ENCODE results near the gene CAMTA2. TPM values are rescaled to one million over a fixed set of nuclear protein-coding genes. Genes with fewer than 3 reads are reported as not detected.

Gene CAMTA2
- total RNA-seq, 1 experiment from 2014 or later, result 21.4 TPM

DNA sequence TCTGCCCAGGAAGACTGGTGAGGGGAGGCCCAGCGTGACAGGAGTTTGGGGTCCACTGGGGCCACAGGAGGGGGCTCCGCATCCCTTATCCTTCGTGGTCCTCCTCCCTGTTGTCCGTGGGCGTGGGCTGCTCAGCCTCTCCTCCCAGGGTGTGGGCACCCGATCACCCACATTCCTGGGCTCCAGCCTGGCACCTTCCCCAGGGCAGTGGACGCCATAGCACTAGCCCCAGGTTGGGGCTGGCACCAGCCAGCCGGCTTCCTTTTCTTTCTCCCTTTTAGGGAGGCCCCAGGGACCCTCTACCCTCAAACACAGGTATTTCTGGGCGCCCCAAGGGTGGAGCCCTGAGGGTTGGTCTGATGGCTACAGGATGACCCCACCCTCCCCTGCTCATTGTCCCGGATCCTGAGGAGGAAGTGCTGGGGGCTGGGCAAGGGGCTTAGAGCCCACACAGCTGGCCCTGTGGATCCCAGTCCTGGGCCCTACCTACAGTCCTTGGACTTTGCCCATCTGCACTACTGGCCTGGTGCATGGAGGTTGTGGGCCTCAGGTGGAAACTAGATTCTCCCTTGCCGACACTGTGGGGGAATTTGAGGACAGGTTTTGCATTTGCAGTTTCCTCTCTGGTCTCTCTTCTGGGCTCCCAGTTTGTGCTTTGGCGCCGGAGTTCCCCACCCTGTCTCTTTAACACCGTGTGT, 11.4 kb upstream of the CAMTA2 start:
- Mint-ChIP-seq H3K36me3 (ENCODE audit: insufficient read depth, unreplicated experiment) (peaks cover 40% of the 10 kb centered on the region), H3K4me3 (ENCODE audit: low read depth, unreplicated experiment) (peak overlapping the region; percentile 87), H3K27ac (ENCODE audit: unreplicated experiment) (peak overlapping the region; percentile 68), H3K9me3 (ENCODE audit: low read depth, unreplicated experiment) (no peaks in the 10 kb centered on the region), H3K27me3 (ENCODE audit: unreplicated experiment) (no peaks in the 10 kb centered on the region), H3K4me1 (ENCODE audit: low read depth, unreplicated experiment) (peaks cover 17% of the 10 kb centered on the region)
- CTCF ChIA-PET, result no interaction called here
- no TSS peak for BruUV-seq (replicated peaks)
- TF ChIP-seq, protein P1, sequence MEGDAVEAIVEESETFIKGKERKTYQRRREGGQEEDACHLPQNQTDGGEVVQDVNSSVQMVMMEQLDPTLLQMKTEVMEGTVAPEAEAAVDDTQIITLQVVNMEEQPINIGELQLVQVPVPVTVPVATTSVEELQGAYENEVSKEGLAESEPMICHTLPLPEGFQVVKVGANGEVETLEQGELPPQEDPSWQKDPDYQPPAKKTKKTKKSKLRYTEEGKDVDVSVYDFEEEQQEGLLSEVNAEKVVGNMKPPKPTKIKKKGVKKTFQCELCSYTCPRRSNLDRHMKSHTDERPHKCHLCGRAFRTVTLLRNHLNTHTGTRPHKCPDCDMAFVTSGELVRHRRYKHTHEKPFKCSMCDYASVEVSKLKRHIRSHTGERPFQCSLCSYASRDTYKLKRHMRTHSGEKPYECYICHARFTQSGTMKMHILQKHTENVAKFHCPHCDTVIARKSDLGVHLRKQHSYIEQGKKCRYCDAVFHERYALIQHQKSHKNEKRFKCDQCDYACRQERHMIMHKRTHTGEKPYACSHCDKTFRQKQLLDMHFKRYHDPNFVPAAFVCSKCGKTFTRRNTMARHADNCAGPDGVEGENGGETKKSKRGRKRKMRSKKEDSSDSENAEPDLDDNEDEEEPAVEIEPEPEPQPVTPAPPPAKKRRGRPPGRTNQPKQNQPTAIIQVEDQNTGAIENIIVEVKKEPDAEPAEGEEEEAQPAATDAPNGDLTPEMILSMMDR (IDR thresholded peaks at IDR 0.05; ENCODE audit: unreplicated experiment), result no peak
- intact Hi-C loops (cut with micrococcal nuclease; ENCODE audit: unreplicated experiment), result no loop called here
- peak; percentile 3 for DNase-seq

DNA sequence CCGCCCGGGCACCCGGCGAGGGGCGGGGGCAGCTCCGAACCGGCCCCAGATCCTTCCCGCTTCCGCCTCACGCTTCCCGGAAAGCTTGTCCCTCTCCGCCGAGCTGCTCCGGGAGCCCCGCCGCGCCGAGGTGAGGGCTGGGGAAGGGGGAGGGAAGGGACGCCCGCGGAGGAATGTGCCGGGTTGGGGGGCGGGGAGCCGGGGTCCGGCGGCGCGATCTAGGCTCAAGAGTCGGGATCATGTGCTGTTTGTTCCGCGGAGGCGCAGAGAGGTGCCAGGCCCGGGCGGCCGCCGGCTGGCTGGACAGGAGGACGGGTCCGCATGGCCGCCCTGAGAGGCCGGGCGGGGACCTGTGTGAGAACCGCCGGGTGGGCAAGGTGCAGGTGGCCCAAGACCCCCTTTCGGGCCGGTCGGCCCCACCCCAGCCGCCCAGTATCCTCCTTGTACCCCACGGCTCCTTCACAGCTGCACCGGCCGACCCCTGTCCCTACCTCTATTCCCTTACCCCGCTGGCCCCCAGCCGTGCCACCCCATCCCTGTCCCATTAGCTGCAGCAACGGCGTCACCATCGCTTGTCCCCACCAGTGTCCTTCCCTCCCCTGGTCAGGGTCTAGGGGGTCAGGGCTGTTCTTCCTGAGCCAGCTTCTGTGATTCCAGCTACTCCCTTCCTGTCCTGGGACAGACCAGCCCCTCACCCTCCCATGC, 10.7 kb upstream of the CAMTA2 start:
- Mint-ChIP-seq H3K9me3 (ENCODE audit: low read depth, unreplicated experiment) (no peaks in the 10 kb centered on the region), H3K4me1 (ENCODE audit: low read depth, unreplicated experiment) (peaks cover 17% of the 10 kb centered on the region), H3K36me3 (ENCODE audit: insufficient read depth, unreplicated experiment) (peaks cover 38% of the 10 kb centered on the region), H3K27ac (ENCODE audit: unreplicated experiment) (peak overlapping the region; percentile 68), H3K4me3 (ENCODE audit: low read depth, unreplicated experiment) (peak overlapping the region; percentile 87), H3K27me3 (ENCODE audit: unreplicated experiment) (no peaks in the 10 kb centered on the region)
- TF ChIP-seq, protein P1 (IDR thresholded peaks at IDR 0.05; ENCODE audit: unreplicated experiment), result no peak
- BruUV-seq (replicated peaks), result no TSS peak
- intact Hi-C loops (cut with micrococcal nuclease; ENCODE audit: unreplicated experiment), result no loop called here
- CTCF ChIA-PET, result no interaction called here
- DNase-seq, result no peak

DNA sequence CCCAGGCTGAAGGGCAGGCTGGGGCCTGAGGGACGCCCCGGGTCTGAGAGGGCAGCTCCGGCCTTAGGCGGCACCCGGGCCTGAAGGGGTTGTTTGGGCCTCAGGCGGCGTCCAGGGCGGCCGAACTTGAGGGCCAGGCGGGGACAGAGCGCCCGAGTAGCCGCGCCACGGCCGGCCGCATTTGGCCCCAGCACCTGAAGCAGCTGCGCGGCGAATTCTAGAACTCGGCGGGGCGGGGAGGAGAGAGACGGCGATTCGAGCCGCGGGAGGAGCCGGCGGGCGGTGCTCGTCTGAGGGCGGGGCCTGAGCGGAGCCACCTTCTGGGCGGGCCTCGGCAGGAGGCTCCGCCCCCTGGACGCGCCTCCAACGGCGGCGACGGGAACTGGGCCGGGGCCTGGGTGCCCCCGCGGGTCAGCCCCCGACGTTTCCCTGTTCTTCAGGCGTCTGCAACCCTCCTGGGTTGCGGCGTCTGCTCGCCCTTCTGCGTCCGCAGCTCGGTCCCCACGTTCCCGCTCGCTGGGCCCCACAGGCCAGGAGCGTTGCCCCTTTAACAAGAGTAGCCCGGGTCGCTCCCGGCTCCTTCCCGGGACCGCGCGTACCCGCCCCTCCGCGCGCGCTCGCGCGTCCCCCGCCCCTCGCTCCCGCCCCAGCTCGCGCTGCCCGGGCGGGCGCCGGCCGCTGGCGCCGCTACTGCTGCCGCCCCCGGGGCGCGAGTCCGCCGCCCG, 10.0 kb upstream of the CAMTA2 start, which contains the start of the genes INCA1 and KIF1C:
Gene INCA1 (minus strand): TSS at position 221 of the 725 bp plus-strand sequence. CDS start 3,085 bp downstream, outside the sequence.
Gene KIF1C (plus strand): TSS at position 649 of the 725 bp plus-strand sequence. CDS start 2,297 bp downstream, outside the sequence.
- Mint-ChIP-seq H3K27me3 (ENCODE audit: unreplicated experiment) (no peaks in the 10 kb centered on the region), H3K4me3 (ENCODE audit: low read depth, unreplicated experiment) (peak within 1 kb of the TSS; percentile 87), H3K27ac (ENCODE audit: unreplicated experiment) (peak within 1 kb of the TSS; percentile 68), H3K4me1 (ENCODE audit: low read depth, unreplicated experiment) (peaks cover 17% of the 10 kb centered on the region), H3K36me3 (ENCODE audit: insufficient read depth, unreplicated experiment) (peaks cover 33% of the 10 kb centered on the region), H3K9me3 (ENCODE audit: low read depth, unreplicated experiment) (no peaks in the 10 kb centered on the region)
- intact Hi-C loops (cut with micrococcal nuclease; ENCODE audit: unreplicated experiment), result no loop called here
- TF ChIP-seq, protein P1 (IDR thresholded peaks at IDR 0.05; ENCODE audit: unreplicated experiment), result no peak
- no TSS peak for BruUV-seq (replicated peaks)
- CTCF ChIA-PET, result no interaction called here
- peak; percentile 87 for DNase-seq

DNA sequence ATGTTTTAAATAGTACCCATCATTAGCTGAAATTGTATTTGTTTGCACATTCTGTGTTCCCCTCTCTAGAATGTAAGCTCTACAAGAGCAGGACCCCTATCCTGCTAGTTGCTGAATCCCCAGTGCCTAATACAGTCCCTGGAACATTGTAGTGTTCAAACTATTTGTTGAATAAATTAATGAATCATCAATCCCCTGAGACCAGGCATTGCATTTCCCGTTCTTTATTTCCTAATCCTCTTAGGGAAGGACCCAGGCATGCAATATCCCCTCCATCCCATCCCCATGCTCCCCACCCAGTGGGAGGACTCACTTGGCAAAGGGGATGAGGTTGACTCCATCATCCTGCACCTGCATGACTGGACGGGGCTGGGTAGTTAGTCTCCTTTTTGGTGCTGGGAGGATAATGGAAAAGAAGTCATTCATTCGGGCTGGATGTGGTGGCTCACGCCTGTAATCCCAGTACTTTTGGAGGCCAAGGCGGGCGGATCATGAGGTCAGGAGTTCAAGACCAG, 6.7 kb upstream of the CAMTA2 start:
- Mint-ChIP-seq H3K36me3 (ENCODE audit: insufficient read depth, unreplicated experiment) (peaks cover 22% of the 10 kb centered on the region), H3K9me3 (ENCODE audit: low read depth, unreplicated experiment) (no peaks in the 10 kb centered on the region), H3K27me3 (ENCODE audit: unreplicated experiment) (no peaks in the 10 kb centered on the region), H3K4me3 (ENCODE audit: low read depth, unreplicated experiment) (no peak overlapping the region), H3K27ac (ENCODE audit: unreplicated experiment) (no peak overlapping the region), H3K4me1 (ENCODE audit: low read depth, unreplicated experiment) (peaks cover 7% of the 10 kb centered on the region)
- no TSS peak for BruUV-seq (replicated peaks)
- TF ChIP-seq, protein P1 (IDR thresholded peaks at IDR 0.05; ENCODE audit: unreplicated experiment), result no peak
- no peak for DNase-seq
- CTCF ChIA-PET, result no interaction called here
- intact Hi-C loops (cut with micrococcal nuclease; ENCODE audit: unreplicated experiment), result no loop called here
